Loucy (cell line): ENCODE results near the gene MINDY4.

Experiments
- EZH2phosphoT487 ChIP-seq: fragments of 200-600 bp; IDR thresholded peaks from 2 replicates; pipeline ENCODE4 v1.6.1; 2018; ENCODE audit warnings: antibody characterized with exemption, mild to moderate bottlenecking, moderate library complexity, borderline replicate concordance
- TF ChIP-seq, protein P1 (sequence below): fragments of 200-600 bp; sonication (generic); conservative IDR thresholded peaks from 2 replicates; pipeline ENCODE4 v1.5.1; 2014; ENCODE audit warnings: mild to moderate bottlenecking, antibody characterized with exemption, low read length

DNA sequence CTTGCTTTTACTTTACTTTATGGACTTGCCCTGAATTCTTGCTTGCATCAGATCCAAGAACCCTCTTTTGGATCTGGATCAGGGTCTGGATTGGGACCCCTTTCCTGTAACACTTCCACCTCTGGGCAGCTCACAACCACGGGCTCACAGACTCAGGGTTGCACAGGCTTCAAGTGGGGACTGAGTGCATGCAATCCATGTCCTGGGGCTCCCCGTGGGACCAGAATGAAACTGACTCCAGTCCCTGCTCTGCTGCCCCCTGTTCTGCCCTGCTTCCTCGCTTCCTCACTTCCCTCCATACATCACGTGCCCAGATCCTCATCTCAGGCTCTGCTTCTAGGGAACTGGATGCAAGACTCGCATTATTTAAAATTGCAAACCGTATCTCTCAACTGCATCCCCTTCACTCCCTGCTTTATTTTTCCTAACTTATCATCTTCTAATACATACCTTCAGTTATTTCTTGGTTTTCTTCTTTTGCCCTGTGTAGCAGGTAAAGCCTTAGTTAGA lies 42.6 kb upstream of the MINDY4 start:
- TF ChIP-seq, protein P1, sequence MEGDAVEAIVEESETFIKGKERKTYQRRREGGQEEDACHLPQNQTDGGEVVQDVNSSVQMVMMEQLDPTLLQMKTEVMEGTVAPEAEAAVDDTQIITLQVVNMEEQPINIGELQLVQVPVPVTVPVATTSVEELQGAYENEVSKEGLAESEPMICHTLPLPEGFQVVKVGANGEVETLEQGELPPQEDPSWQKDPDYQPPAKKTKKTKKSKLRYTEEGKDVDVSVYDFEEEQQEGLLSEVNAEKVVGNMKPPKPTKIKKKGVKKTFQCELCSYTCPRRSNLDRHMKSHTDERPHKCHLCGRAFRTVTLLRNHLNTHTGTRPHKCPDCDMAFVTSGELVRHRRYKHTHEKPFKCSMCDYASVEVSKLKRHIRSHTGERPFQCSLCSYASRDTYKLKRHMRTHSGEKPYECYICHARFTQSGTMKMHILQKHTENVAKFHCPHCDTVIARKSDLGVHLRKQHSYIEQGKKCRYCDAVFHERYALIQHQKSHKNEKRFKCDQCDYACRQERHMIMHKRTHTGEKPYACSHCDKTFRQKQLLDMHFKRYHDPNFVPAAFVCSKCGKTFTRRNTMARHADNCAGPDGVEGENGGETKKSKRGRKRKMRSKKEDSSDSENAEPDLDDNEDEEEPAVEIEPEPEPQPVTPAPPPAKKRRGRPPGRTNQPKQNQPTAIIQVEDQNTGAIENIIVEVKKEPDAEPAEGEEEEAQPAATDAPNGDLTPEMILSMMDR = no peak
- no peak for TF ChIP-seq EZH2phosphoT487
